ENCODE data around the gene HNRNPA0. TPM values are rescaled to one million over a fixed set of nuclear protein-coding genes. Genes with fewer than 3 reads are reported as not detected.

HNRNPA0 gene
- total RNA-seq, 1 experiment from 2014 or later, result 83.7 TPM

GRCh38 chr5:137758121-137758520, 4.0 kb upstream of the HNRNPA0 start:
- DNase-seq (ENCODE audit: low spot score), result no peak
- in situ Hi-C loops (cut with HindIII; ENCODE audit: low sequenced_read_pairs), result no loop called here

GRCh38 chr5:137757634-137758033, 3.5 kb upstream of the HNRNPA0 start:
- DNase-seq (ENCODE audit: low spot score), result no peak
- in situ Hi-C loops (cut with HindIII; ENCODE audit: low sequenced_read_pairs), result no loop called here

GRCh38 chr5:137754961-137755762, 999 bp upstream of the HNRNPA0 start:
- no peak for DNase-seq (ENCODE audit: low spot score)
- in situ Hi-C loops (cut with HindIII; ENCODE audit: low sequenced_read_pairs), result no loop called here

GRCh38 chr5:137753691-137754187, 424 bp downstream of the HNRNPA0 start:
- in situ Hi-C loops (cut with HindIII; ENCODE audit: low sequenced_read_pairs), result no loop called here
- peak; percentile 19 for DNase-seq (ENCODE audit: low spot score)

- DNase-seq (ENCODE audit: low spot score), result no peak
- in situ Hi-C loops (cut with HindIII; ENCODE audit: low sequenced_read_pairs), result no loop called here
Measured at GRCh38 chr5:137752905-137753690, 1.1 kb downstream of the HNRNPA0 start.

GRCh38 chr5:137751869-137752491, 2.2 kb downstream of the HNRNPA0 start:
- in situ Hi-C loops (cut with HindIII; ENCODE audit: low sequenced_read_pairs), result no loop called here

GRCh38 chr5:137750436-137750835, 3.7 kb downstream of the HNRNPA0 start:
- in situ Hi-C loops (cut with HindIII; ENCODE audit: low sequenced_read_pairs), result no loop called here
- DNase-seq (ENCODE audit: low spot score), result no peak

More at GRCh38 chr5:137751869-137752491, 2.2 kb downstream of the HNRNPA0 start:
- DNase-seq (ENCODE audit: low spot score), result peak; percentile 78

GRCh38 chr5:137747848-137748247, 6.3 kb downstream of the HNRNPA0 start:
- in situ Hi-C loops (cut with HindIII; ENCODE audit: low sequenced_read_pairs), result no loop called here
- DNase-seq (ENCODE audit: low spot score), result no peak

- DNase-seq (ENCODE audit: low spot score), result peak; percentile 91
- in situ Hi-C loops (cut with HindIII; ENCODE audit: low sequenced_read_pairs), result no loop called here
Measured at GRCh38 chr5:137743031-137743640, 11.0 kb downstream of the HNRNPA0 start.

- DNase-seq (ENCODE audit: low spot score), result no peak
- in situ Hi-C loops (cut with HindIII; ENCODE audit: low sequenced_read_pairs), result no loop called here
Measured at GRCh38 chr5:137741718-137742117, 12.4 kb downstream of the HNRNPA0 start.

GRCh38 chr5:137739737-137740136, 14.4 kb downstream of the HNRNPA0 start:
- in situ Hi-C loops (cut with HindIII; ENCODE audit: low sequenced_read_pairs), result no loop called here
- no peak for DNase-seq (ENCODE audit: low spot score)

- in situ Hi-C loops (cut with HindIII; ENCODE audit: low sequenced_read_pairs), result no loop called here
- no peak for DNase-seq (ENCODE audit: low spot score)
Measured at GRCh38 chr5:137738947-137739346, 15.2 kb downstream of the HNRNPA0 start.

GRCh38 chr5:137737349-137738131, 16.6 kb downstream of the HNRNPA0 start:
- in situ Hi-C loops (cut with HindIII; ENCODE audit: low sequenced_read_pairs), result no loop called here
- no peak for DNase-seq (ENCODE audit: low spot score)

- no peak for DNase-seq (ENCODE audit: low spot score)
Measured at GRCh38 chr5:137736496-137736895, 17.7 kb downstream of the HNRNPA0 start.

GRCh38 chr5:137735555-137736284, 18.4 kb downstream of the HNRNPA0 start, which contains the start of gene KLHL3:
Gene KLHL3 (minus strand): TSS chr5:137736089. CDS start chr5:137735646, 443 bp downstream.
- in situ Hi-C loops (cut with HindIII; ENCODE audit: low sequenced_read_pairs), result no loop called here
- peak; percentile 95 for DNase-seq (ENCODE audit: low spot score)

More at GRCh38 chr5:137736496-137736895, 17.7 kb downstream of the HNRNPA0 start:
- in situ Hi-C loops (cut with HindIII; ENCODE audit: low sequenced_read_pairs), result no loop called here

- DNase-seq (ENCODE audit: low spot score), result peak; percentile 73
- in situ Hi-C loops (cut with HindIII; ENCODE audit: low sequenced_read_pairs), result no loop called here
Measured at GRCh38 chr5:137734962-137735554, 19.1 kb downstream of the HNRNPA0 start.

- in situ Hi-C loops (cut with HindIII; ENCODE audit: low sequenced_read_pairs), result no loop called here
- DNase-seq (ENCODE audit: low spot score), result peak; percentile 56
Measured at GRCh38 chr5:137734331-137734730, 19.8 kb downstream of the HNRNPA0 start.

Measured in G401 (cell line).